ENCODE results near the gene SERPINA4.

Gene SERPINA4

DNA sequence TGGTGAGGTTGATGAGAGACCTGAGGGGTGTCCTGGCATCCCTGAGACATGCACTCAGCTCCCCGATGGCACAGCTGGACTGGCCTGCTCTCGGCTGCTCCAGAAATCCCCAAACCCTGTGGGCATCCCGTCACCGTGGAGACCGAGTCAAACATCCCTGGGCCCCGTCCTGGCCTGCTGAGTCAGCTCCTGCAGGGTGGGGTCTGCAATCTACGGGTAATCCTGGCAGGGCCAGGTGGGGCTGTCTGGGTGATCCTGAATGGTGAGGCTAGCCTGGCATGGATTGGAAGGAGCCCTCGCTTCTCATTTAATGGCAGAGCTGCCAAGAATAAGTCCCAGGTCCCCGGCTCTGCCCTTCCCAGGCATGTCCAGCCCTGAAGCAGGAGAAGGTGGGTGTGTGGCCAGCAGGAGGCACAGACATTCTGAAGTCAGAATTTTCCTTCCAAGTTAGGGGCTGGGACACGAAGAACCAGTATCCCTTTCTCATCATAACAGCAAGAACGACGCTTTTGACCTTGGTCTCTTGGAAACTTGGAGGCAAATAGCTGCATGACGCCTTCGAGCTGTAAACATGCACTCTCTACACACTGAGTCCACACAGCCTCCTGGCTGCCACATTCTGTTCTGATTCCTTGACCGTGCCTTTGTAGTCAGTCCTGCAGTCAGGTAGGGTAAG, 17.7 kb upstream of the SERPINA4 start:
- no peak for DNase-seq

DNA sequence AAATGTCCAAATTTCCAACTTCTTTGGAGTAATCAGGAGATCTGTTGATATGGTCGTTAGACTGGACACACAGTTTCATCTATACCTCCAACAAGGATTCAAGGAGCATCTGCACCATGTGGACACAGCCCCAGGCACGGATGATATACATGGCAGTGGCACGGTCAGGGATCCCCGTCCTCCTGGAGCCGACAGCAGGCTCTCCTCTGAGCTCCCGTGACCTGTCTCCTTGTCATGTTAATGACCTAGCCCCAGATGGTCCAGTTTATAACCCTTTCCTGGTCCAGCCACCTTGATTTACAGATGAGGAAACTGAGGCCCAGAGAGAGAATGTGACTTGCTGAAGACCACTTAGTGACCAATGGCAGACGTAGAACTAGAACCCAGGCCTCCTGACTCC, 16.5 kb upstream of the SERPINA4 start:
- DNase-seq: no peak

DNA sequence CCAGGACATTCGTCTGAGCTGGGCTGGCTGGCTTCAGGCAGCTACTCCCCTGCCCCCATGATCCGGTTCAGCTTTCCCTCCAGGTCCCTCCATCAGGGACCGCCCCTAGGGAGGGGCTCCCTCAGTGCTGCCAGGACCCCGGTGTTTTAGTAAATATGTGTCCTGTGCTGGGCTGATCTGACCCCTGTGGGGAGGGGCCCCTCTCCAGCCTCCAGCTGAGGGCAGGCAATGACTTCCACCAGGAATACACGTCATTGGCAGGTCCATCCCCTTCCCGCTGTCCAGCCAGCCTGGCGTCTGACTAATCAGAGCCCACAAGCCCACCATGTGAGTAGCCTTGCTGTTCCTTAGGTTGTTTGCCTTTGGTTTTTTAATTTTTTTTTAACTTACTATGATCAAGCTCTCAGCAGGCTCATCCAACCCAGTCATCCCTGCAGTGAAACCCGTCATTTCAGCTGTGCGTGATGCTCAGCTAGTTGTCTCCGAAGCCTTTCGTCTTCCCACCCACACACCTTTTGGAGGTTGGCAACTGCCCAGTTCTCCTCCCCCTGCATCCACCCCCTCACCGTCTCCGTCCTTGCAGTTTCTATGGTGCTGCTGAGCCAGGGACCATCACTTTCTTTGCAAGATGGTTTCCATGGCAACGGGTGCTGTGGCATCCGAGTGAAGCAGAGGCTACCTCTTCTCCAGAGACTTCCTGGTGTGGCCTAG, 16.0 kb upstream of the SERPINA4 start:
- no peak for DNase-seq

DNA sequence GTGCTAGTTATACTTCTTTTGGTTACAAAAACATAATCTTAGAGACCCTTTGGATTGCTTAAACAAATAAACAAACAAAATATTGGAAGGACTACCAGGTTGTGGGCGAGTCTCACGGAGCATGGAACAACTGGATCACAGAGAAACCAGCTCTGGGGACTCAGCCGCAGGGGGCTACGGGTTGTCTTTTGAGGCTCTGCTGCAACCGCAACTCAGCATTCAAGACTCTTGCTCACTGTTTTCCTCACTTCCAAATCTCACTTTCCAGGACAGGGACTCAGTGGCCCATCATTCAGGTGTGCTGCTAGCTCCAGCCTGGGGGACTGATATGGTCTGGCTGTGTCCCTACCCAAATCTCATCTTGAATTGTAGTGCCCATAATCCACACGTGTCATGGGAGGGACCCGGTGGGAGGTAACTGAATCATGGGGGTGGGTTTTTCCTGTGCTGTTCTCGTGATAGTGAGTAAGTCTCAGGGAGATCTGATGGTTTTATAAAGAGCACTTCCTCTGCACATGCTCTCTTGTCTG, 14.0 kb upstream of the SERPINA4 start:
- DNase-seq: no peak

DNA sequence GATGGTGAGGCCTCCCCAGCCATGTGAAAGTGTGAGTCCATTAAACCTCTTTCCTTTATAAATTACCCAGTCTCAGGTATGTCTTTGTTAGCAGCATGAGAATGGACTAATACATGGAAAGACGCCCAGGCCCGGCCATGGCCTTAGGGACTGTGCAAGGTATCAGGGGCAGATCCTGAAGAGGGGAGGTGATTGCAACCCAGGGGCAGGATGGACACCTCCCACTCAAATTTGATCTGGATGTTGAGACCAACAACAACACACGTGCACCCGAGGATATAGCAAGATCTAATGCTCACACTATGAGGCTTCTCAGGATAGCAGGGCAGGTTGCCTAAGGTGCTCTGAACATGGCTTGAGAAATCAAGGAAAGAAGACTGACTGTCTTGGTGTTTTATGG, 13.5 kb upstream of the SERPINA4 start:
- DNase-seq: no peak

DNA sequence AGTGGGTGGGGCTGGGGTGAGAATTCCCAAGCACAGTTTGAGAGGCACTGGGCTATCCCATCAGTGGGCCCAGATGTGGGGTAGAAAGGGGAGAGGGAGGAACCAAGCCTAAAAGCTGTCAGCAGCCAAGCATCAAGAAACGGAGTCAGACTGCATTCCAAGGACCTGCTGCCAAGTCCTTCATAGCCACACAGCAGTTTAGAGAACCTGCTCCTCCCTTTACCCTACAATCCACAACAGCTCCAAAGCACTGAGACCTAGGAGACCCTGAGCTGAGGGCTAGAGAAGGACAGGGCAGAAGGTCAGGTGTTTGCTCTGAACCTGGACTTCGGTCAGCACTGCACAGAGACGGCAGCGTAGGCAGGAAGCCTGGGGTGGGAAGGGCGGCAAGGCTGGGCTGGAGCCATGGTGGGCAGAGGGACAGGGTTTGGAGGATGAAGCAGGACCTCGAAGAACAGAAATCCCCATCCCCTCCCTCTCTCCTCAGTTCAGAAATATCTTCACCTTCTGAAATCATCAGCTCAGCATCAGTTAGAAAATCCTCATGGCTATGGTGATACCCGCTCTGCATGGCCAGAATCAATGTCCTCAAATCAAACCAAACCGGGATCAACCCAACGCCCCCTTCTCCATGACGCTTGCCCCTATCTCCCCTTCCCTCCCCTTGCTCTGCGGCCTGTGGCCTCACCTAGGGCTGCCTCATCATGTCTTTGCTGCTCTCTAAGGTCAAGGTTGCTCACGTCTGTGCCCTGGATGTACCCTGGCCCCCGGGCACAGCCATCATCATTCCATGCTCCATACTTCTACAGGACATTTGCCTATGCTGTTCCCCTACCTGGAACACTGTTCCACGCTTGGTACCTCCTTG, 12.9 kb upstream of the SERPINA4 start:
- no peak for DNase-seq

DNA sequence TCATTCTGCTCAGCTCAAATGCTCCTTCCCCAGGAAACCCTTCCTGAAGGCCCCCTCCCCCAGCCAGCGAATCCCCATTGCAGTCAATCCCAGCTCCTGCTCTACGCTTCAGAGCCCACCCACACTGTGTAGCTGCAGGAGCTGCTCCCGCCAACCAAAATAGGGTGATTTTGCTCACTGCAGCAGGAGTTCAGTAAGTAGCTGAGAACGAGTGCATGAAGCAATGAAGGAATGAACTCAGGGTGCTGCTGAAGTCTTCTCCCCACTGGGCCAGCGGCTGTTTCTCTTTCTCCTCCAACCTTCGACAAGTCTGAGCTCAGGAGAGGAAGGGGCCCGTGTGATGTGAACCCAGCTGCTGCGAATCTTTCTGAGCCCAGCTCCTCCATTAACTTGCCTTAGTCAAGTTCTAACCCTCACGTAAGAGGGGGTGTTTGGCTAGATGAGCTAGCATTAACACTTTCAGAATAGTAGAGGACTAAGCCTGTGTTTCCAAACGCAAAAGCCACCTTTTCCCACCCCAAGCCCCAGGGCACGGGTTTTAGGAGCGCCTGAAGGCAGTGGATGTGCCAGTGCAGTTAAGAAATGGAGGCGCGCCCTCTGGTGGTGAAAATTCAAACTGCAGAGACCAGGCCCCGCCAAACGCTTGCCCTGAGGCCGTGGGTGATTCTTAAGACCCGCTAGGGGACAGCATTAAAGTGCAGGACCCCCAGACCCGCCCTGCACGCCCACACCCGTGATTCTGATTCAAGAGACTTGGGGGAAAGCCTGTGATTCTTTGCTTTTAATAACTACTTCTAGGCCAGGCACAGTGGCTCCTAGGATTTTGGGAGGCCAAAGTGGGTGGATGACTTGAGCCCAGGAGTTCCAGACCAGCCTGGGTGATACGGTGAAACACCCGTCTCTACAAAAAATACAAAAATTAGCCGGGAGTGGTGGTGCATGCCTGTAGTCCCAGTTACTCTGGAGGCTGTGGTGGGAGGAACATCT, 11.9 kb upstream of the SERPINA4 start:
- DNase-seq: peak in 4 of 5 donors; percentile 8 to 40 (median 30)

DNA sequence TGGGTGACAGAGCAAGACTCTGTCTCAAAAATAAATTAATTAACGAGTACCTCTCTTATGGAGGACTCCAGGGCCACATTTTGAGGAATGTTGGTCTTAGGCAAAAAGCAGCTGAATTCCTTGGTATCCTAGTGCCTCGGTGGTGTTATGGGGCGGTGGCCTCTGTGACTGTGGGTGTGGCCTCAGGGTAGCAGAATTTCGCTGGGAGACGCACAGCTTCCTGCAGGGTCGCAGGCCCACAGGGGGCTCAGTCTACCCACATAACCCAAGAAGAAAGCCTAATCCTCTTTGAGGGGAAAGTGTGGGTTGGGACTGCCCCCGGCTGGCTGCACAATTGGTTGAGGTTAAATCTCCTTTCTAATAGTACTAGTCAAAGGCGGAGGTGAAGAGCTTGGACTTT, 11.2 kb upstream of the SERPINA4 start:
- no peak for DNase-seq

DNA sequence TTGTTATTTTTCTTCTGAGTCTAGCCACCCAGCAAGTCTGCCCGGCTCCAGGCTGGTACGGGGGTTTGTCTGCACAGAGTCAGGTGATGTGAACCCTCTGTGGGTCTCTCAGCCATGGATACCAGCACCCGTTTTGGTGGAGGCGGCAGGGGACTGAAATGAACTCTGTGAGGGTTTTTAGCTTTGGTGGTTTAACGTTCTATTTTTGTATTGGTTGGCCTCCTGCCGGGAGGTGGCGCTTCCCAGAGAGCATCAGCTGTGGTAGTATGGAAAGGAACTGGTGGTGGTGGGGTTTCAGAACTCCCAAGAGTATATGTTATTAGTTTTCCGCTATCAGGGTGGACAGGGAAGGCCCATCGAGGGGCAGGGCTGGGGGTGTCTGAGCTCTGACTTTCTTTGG, 5.3 kb upstream of the SERPINA4 start:
- DNase-seq: no peak

DNA sequence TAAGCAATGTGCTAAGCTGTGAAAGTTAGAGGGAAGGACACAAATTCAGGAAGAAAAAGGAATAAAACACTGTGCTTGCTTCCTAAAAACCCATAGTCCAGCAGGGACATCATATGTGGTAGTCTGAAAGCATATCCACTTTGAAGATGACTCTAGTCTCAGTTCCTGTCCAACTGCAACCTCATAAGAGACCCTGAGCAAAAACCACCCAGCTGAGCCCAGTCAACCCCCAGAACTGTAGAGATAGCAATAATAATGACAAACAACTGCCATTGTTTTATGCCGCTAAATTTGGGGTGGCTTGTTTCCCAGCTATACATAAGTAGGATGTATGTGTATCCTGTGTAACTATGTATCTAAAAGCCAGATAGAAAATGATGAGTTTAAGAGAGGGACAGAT, 3.9 kb upstream of the SERPINA4 start:
- no peak for DNase-seq

DNA sequence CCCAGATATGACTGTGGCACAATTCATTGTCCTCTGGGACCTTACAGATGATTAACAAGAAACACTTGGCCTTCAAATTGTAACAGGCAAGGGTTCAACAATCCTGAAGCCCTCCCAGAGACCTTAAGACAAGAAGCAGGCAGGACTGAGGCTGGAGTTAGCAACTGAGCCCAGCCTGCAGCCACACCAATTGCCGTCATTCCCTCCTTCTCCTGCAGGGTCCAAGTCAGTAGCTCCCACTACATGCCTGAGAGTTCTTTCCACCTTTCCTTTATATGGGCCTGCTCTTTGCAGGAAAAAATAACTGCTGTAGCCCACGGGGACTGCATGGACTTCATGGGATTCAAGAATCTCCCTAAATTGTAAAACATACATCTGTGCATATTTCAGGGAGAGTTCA, 2.4 kb upstream of the SERPINA4 start:
- DNase-seq: no peak

DNA sequence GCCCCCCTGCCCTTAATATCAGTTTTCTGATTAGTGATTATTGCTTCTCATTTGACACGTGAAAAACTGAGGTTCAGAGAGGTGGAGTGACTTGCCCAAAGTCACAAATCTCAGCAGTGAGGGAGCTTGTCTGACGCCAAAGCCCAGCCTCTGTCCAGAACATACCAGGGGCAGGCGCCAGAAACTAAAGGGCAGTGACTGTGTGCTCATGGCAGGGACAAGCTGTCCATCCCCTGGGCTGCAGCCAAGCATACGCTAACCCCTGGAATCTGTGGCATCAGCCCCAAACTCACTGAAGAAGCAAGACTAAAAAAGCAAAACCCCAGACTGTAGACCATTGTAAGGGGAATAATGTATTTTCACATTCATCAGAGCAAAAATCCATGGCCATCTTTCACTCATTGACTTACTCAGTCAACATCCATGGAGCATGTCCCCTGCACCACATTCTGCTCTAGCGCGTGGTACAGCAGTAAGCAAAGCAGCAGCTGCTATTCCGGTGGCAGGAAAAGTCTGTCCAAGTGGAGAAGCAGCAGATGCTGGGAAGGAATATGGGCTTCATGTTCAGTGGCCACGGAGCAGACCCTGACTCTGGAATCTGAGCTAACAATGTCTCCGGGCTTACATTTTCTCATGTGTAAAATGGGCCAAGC, 1.5 kb upstream of the SERPINA4 start:
- DNase-seq: no peak

DNA sequence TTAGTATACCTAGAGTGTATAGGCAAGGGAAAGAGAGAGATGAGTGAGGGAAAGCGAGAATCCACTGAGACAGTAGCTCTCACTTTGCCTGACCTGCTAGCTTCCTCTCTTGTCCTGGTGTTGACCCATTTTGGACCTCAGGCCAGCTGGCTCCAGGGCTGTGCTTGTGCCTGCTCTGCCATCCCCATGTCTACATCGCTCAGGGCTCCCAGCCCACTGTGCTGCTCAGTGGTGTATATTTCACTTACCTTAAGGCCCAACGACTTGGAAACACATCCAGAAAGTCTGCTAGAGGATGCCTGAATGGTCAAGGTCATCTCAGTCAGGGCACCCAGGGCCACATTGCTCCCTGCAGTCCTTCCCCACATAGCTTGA, 964 bp upstream of the SERPINA4 start:
- no peak for DNase-seq

DNA sequence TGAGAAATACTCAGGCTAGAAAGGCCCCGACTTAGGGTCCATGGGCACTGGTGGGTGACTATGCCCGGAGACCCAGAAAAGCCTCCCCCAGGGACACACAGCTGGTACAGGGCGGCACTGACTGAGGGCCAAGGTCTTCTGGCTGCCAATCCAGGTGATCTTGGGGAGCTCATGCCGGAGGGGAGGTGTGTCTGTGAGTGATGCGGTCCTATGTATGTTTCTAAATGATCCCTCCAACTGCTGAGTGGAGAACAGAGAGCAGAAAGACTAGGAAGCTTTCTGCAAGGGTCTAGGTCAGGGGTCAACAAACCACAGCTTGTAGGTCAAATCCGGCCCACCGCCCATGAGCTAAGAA, 391 bp downstream of the SERPINA4 start:
- no peak for DNase-seq

DNA sequence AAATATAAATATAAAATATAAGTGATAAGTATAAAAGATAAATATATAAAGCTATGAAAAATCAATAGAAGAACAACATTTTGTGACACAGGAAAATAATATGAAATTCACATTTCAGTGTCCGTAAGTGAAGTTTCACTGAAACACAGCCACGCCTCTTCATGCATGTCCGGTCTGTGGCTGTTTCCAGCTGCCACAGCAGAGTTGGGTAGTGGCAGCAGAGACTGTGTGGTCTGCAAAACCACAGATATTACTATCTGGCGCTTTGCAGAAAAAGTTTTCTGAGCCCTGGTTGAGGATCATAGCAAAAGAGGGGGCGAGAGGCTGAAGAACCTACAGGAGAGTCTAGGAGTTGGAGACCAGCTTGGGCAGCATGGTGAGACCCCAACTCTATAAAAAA, 780 bp downstream of the SERPINA4 start:
- no peak for DNase-seq

DNA sequence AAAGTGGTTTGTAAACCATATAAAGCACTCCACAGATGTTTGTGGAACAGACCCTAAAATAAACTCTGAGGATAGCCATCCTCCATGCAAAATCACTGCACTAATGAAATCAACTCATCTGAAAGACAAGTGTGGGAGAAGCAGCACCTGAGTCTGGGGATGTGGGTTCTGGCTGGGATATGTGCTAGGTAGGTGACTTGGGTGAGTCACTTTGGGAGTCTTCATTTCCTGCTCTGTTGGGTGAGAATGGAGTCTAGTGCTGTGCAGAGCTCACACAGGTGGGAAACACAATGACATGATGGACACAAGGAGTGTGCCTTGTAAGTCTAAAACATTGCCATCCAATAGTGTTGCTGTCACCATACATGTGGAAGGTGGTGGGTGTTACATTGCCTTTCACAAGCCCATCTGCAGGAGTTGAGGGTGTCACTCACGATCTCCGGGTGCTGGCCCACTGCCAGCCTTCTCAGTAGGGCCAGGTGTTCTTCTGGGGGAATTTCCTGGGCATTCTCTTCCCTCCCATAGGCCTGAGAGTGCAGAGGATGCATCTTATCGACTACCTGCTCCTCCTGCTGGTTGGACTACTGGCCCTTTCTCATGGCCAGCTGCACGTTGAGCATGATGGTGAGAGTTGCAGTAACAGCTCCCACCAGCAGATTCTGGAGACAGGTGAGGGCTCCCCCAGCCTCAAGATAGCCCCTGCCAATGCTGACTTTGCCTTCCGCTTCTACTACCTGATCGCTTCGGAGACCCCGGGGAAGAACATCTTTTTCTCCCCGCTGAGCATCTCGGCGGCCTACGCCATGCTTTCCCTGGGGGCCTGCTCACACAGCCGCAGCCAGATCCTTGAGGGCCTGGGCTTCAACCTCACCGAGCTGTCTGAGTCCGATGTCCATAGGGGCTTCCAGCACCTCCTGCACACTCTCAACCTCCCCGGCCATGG, 2.0 kb downstream of the SERPINA4 start:
- no peak for DNase-seq

DNA sequence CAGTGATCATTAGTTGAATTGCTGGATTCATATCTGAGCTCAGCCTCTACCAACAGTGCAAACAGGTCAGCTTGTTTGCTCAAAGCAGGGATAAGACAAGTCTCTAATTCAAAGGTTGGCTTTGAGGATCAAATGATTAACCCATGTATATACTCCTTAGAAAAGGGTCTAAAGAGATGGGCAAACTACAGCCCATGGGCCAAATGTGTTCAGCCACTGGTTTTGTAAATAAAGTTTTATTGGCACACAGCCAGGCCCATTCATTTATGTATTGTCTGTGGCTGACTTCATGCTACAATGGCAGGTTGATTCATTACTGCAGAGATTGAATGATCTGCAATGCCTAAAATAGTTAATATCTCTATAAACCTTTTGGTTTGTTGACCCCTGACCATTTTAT, 3.1 kb downstream of the SERPINA4 start:
- DNase-seq: no peak

DNA sequence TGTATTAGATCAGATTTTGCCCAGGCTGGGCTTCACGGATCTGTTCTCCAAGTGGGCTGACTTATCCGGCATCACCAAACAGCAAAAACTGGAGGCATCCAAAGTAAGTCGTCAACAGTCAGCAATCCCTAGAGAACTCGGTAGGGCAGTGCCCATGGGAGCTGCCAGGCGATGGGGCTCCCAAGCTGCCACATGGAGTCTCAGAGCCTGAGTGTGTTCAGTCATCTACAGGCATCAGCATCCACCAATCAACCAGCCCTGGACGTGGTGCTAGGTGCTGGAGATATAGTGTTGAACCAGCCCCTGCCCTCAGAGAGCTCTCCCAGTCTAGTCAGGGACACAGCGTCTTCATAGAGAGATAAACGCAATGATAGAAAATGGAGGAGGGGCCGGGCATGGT, 6.9 kb downstream of the SERPINA4 start:
- no peak for DNase-seq

DNA sequence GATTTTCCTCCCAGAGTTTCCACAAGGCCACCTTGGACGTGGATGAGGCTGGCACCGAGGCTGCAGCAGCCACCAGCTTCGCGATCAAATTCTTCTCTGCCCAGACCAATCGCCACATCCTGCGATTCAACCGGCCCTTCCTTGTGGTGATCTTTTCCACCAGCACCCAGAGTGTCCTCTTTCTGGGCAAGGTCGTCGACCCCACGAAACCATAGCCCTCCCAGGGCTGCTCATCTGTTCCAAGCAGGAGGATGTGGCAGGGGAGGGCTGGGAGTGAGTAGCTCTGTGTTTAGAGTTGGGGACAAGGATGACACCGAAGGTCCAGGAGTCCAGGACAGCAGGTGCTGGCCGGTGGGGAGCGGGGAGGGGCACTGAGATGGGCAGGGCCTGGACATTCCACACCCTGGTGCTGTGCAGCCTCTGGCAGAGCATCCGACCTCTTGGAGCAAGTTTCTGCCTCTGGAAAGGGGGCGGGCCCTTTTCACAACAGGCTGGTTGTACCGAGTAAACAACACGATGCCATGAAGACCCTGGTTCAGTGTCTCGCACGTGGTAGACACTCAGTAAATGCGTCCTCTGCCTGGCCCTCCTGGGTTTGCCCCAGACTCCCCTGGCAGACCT, 8.2 kb downstream of the SERPINA4 start:
- DNase-seq: no peak

DNA sequence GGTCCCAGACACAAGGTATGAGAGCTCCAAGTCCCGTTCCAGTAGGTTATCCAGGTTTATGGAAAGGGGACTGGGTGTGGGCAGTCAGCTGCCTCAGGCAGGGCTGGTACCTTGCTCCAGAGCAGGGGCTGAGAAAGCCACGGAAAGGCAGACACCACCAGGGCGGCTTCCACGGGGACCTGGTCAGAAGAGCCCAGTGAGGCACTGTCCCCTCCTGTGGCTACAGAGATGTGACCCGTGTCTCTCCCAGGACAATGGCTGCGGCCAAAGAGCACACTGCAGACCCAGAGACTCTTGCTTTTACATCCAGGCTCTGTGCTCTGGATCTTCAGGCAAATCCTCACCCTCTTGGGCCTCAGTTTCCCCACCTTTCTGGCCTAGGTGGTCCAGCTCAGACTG, 8.8 kb downstream of the SERPINA4 start:
- DNase-seq: no peak

All from T-helper 1 cell (primary cell).